GM20000 (cell line): ENCODE results near the gene ERC1.
"Not testable (repeated sequence)": the region's sequence is repeated elsewhere in the genome, so short reads cannot be mapped to it uniquely, and the experiment has no call there.

ENCODE experiments used
- DNase-seq: peaks from one replicate; pipeline ENCODE4 v3.0.0; 2012; ENCODE audit warnings: low spot score
- CTCF ChIP-seq: IDR thresholded peaks from 2 replicates; pipeline ENCODE4 v1.5.1; 2012; ENCODE audit warnings: mild to moderate bottlenecking, control low read depth; ENCODE audit errors: extremely low read depth, missing control alignments

Gene ERC1

GRCh38 chr12:1307796-1308195 is 316.8 kb downstream of the ERC1 start:
- TF ChIP-seq CTCF = no peak
- DNase-seq = no peak

GRCh38 chr12:1309613-1310012 is 318.6 kb downstream of the ERC1 start:
- no peak for TF ChIP-seq CTCF
- DNase-seq = no peak

GRCh38 chr12:1310653-1311052 is 319.6 kb downstream of the ERC1 start:
- DNase-seq = no peak
- TF ChIP-seq CTCF = no peak

- no peak for DNase-seq
- TF ChIP-seq CTCF = no peak
These were observed 320.1 kb downstream of the ERC1 start for GRCh38 chr12:1311145-1311544.

GRCh38 chr12:1313906-1314305 is 322.9 kb downstream of the ERC1 start:
- no peak for DNase-seq
- no peak for TF ChIP-seq CTCF

- TF ChIP-seq CTCF = no peak
- DNase-seq = no peak
These were observed 323.5 kb downstream of the ERC1 start for GRCh38 chr12:1314523-1314922.

GRCh38 chr12:1316991-1317390 is 326.0 kb downstream of the ERC1 start:
- not testable (repeated sequence) for DNase-seq

GRCh38 chr12:1318327-1319031 is 327.5 kb downstream of the ERC1 start:
- no peak for TF ChIP-seq CTCF

More at GRCh38 chr12:1318327-1319031, 327.5 kb downstream of the ERC1 start:
- DNase-seq = no peak
